Ascending aorta (tissue), 2 donors: ENCODE results near the gene TNFSF12. TPM values are rescaled to one million over a fixed set of nuclear protein-coding genes. Genes with fewer than 3 reads are reported as not detected.

ENCODE experiments used
- DNase-seq, 2 donors: peaks; one replicate each; pipeline ENCODE4 v3.0.0-alpha.2; 2019; ENCODE audit warnings: low spot score in 2 of 2
- H3K27ac ChIP-seq, 2 donors: fragments of 200-600 bp; sonication (generic); one replicate each; pipeline ENCODE4 v1.5.1; 2016 to 2017; ENCODE audit warnings: mild to moderate bottlenecking in 1 of 2
- H3K27me3 ChIP-seq: fragments of 200-600 bp; sonication (generic); one replicate; pipeline ENCODE4 v1.5.1; 2017
- H3K36me3 ChIP-seq, 2 donors: fragments of 200-600 bp; sonication (generic); one replicate each; pipeline ENCODE4 v1.5.1; 2016
- H3K4me1 ChIP-seq, 2 donors: fragments of 200-600 bp; sonication (generic); one replicate each; pipeline ENCODE4 v1.5.1; 2016 to 2017; ENCODE audit warnings: mild to moderate bottlenecking in 1 of 2
- H3K4me3 ChIP-seq, 2 donors: fragments of 200-600 bp; sonication (generic); one replicate each; pipeline ENCODE4 v1.5.1; 2016 to 2017; ENCODE audit warnings: mild to moderate bottlenecking in 1 of 2
- H3K9me3 ChIP-seq, 2 donors: fragments of 200-600 bp; sonication (generic); one replicate each; pipeline ENCODE4 v1.5.1; 2016
- intact Hi-C: fragments of 100-400 bp; cut with DNase I; formaldehyde crosslinking; loops from one replicate; pipeline ENCODE4 v1.15.1; 2023
- total RNA-seq: library from RNA; depleted of rRNA; stranded (reverse); fragments of >200 nt; gene quantifications from one replicate; pipeline ENCODE4 v1.1.0, GENCODE V29; 2016
- TF ChIP-seq, protein P1 (sequence below), 3 experiments: fragments of 200-600 bp in 2 of 3; fragments of 450-650 bp in 1 of 3; sonication (generic) in 2 of 3; IDR thresholded peaks; one replicate each; pipeline ENCODE4 v1.5.1; 2016 to 2019; ENCODE audit warnings: antibody characterized with exemption in 3 of 3, mild to moderate bottlenecking in 1 of 3, moderate library complexity in 1 of 3

Gene TNFSF12
- total RNA-seq, 1 donor from 2014 or later: 88.6 TPM

DNA sequence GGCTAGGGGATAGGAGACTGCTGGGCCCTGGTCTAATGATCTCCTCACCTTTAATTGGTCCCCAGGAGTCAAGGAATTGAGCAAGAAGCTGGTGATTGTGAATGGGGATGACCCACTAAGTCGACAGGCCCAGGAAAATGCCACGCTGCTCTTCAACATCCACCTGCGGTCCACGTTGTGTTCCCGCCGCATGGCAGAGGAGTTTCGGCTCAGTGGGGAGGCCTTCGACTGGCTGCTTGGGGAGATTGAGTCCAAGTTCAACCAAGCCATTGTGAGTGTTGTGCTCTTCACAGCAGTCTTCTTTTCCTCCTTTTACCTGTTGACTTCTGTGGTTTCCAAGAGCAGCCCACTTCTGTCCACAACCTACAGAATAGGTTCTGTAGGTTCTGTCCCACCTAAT lies 45.3 kb upstream of the TNFSF12 start:
- H3K27me3 ChIP-seq: no peaks in the 10 kb centered on the region
- no peak overlapping the region for H3K27ac ChIP-seq
- no peaks in the 10 kb centered on the region for H3K4me1 ChIP-seq
- no peaks in the 10 kb centered on the region for H3K9me3 ChIP-seq
- no peak for DNase-seq
- peaks cover 91 to 100% of the 10 kb centered on the region in 2 donors for H3K36me3 ChIP-seq
- TF ChIP-seq, protein P1, sequence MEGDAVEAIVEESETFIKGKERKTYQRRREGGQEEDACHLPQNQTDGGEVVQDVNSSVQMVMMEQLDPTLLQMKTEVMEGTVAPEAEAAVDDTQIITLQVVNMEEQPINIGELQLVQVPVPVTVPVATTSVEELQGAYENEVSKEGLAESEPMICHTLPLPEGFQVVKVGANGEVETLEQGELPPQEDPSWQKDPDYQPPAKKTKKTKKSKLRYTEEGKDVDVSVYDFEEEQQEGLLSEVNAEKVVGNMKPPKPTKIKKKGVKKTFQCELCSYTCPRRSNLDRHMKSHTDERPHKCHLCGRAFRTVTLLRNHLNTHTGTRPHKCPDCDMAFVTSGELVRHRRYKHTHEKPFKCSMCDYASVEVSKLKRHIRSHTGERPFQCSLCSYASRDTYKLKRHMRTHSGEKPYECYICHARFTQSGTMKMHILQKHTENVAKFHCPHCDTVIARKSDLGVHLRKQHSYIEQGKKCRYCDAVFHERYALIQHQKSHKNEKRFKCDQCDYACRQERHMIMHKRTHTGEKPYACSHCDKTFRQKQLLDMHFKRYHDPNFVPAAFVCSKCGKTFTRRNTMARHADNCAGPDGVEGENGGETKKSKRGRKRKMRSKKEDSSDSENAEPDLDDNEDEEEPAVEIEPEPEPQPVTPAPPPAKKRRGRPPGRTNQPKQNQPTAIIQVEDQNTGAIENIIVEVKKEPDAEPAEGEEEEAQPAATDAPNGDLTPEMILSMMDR (IDR thresholded peaks at IDR 0.05): no peak
- intact Hi-C loops: no loop called here
- H3K4me3 ChIP-seq: no peak overlapping the region

DNA sequence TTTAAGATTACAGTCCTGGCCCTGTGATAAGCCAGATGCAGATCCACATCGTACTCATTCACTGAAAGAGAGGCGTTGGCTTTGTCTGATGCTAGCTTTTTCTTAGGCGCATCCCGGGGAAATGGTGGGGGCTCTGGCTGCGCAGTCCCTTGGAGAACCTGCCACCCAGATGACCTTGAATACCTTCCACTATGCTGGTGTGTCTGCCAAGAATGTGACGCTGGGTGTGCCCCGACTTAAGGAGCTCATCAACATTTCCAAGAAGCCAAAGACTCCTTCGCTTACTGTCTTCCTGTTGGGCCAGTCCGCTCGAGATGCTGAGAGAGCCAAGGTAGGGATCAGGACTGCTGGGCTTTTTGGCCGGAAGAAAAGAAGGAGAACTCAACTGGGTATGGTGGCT lies 40.7 kb upstream of the TNFSF12 start:
- no peak for DNase-seq
- TF ChIP-seq, protein P1 (IDR thresholded peaks at IDR 0.05): no peak
- H3K9me3 ChIP-seq: no peaks in the 10 kb centered on the region
- peaks cover 91 to 100% of the 10 kb centered on the region in 2 donors for H3K36me3 ChIP-seq
- intact Hi-C loops: no loop called here
- no peak overlapping the region for H3K27ac ChIP-seq
- H3K4me3 ChIP-seq: no peak overlapping the region
- H3K4me1 ChIP-seq: no peaks in the 10 kb centered on the region
- no peaks in the 10 kb centered on the region for H3K27me3 ChIP-seq

DNA sequence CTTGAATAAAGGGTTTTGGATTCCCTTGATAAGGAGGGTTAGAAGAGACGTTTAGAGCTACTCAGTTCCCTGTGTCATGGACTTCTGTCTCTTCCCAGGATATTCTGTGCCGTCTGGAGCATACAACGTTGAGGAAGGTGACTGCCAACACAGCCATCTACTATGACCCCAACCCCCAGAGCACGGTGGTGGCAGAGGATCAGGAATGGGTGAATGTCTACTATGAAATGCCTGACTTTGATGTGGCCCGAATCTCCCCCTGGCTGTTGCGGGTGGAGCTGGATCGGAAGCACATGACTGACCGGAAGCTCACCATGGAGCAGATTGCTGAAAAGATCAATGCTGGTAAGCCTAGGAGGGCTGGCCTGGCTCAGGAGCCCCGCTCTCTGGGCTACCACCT lies 40.0 kb upstream of the TNFSF12 start:
- TF ChIP-seq, protein P1 (IDR thresholded peaks at IDR 0.05): no peak
- Histone ChIP-seq H3K9me3 (no peaks in the 10 kb centered on the region), H3K4me3 (no peak overlapping the region), H3K36me3 (peaks cover 91 to 100% of the 10 kb centered on the region in 2 donors), H3K27me3 (no peaks in the 10 kb centered on the region), H3K4me1 (no peaks in the 10 kb centered on the region), H3K27ac (no peak overlapping the region)
- no peak for DNase-seq
- intact Hi-C loops: no loop called here

DNA sequence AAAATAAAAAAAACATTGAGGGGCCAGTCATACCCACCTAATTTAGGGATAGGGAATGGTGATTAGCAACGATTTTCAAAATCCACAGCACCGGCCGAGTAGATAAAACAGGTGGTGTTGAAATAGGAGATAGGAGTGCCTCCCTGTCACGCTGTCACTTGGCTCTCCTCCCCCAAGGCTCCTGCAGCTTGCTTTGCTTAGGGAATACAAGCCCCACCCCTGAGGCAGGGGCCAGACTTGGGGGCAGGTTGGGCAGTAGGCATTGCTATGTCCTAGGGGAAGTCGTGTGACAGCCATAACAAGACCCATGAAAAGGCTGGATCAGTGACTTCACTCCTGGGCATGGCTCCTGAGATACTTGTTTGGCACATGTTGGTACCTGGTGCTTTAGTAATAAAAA lies 38.9 kb upstream of the TNFSF12 start:
- H3K27me3 ChIP-seq: no peaks in the 10 kb centered on the region
- H3K36me3 ChIP-seq: peaks cover 90 to 93% of the 10 kb centered on the region in 2 donors
- H3K27ac ChIP-seq: no peak overlapping the region
- no peak overlapping the region for H3K4me3 ChIP-seq
- TF ChIP-seq, protein P1 (IDR thresholded peaks at IDR 0.05): no peak
- H3K9me3 ChIP-seq: no peaks in the 10 kb centered on the region
- intact Hi-C loops: no loop called here
- no peak for DNase-seq
- H3K4me1 ChIP-seq: no peaks in the 10 kb centered on the region

DNA sequence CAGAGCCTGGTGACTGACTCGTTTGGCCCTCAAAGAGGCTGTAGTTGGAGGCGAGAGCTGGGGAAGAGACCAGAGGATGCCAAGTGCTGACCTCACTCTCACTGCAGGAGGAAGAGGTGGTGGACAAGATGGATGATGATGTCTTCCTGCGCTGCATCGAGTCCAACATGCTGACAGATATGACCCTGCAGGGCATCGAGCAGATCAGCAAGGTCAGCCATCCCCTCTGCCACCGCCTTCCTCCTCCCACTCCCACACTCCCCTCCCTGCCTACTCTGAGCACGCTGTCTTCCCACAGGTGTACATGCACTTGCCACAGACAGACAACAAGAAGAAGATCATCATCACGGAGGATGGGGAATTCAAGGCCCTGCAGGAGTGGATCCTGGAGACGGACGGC lies 37.8 kb upstream of the TNFSF12 start:
- DNase-seq: no peak
- TF ChIP-seq, protein P1 (IDR thresholded peaks at IDR 0.05): no peak
- no peak overlapping the region for H3K4me3 ChIP-seq
- no peaks in the 10 kb centered on the region for H3K4me1 ChIP-seq
- no peak overlapping the region for H3K27ac ChIP-seq
- H3K36me3 ChIP-seq: peaks cover 79 to 81% of the 10 kb centered on the region in 2 donors
- no peaks in the 10 kb centered on the region for H3K27me3 ChIP-seq
- intact Hi-C loops: no loop called here
- no peaks in the 10 kb centered on the region for H3K9me3 ChIP-seq

DNA sequence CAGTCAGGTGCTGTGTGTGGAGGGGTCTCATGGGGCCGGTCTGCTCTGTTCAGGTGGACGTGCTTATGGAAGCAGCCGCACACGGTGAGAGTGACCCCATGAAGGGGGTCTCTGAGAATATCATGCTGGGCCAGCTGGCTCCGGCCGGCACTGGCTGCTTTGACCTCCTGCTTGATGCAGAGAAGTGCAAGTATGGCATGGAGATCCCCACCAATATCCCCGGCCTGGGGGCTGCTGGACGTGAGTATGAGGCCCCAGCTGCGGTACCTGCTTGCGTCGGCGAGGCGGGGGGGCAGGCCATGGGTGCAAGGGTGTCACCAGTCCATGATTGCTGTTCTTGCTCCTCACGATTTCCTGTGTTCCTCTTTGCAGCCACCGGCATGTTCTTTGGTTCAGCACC lies 36.8 kb upstream of the TNFSF12 start:
- Histone ChIP-seq H3K4me3 (no peak overlapping the region), H3K36me3 (peaks cover 70 to 71% of the 10 kb centered on the region in 2 donors), H3K27me3 (no peaks in the 10 kb centered on the region), H3K27ac (no peak overlapping the region), H3K9me3 (no peaks in the 10 kb centered on the region), H3K4me1 (no peaks in the 10 kb centered on the region)
- TF ChIP-seq, protein P1 (IDR thresholded peaks at IDR 0.05): no peak
- DNase-seq: no peak
- intact Hi-C loops: no loop called here
